Activated CD4-positive, alpha-beta T cell treated with anti-CD3 and anti-CD28 coated beads, Interleukin-10, Interleukin-2, amounts not matched to agents 100 ng/mL and 50 ng/mL, durations not matched to agents 16 hours and 8 hours (primary cell): ENCODE measurements around the gene GOSR1.

Source experiments
- DNase-seq: peaks from one replicate; pipeline ENCODE4 v3.0.0-alpha.2; 2020

Gene GOSR1

GRCh38 chr17:30576326-30576861 lies 99.2 kb downstream of the GOSR1 start:
- no peak for DNase-seq
